Left ventricle myocardium superior (tissue), 1 donor: ENCODE measurements around the gene EPHA10. TPM values are rescaled to one million over a fixed set of nuclear protein-coding genes. Genes with fewer than 3 reads are reported as not detected.
"Not testable (repeated sequence)": the region's sequence is repeated elsewhere in the genome, so short reads cannot be mapped to it uniquely, and the experiment has no call there.

ENCODE experiments used
- ATAC-seq: fragments of 200-7000 bp; cut with Tn5 transposase; one replicate; pipeline ENCODE4 v1.9.1; 2020; ENCODE audit warnings: mild to moderate bottlenecking, moderate library complexity
- DNase-seq: peaks from one replicate; pipeline ENCODE4 v3.0.0-alpha.2; 2020
- intact Hi-C: fragments of 100-400 bp; cut with micrococcal nuclease; formaldehyde crosslinking; loops from one replicate; pipeline ENCODE4 v1.11.0; 2022
- total RNA-seq: library from RNA; stranded (reverse); fragmentation: NEBNext Ultra II Directional; extraction: Animal tissue kit (Norgen Biotek cat#: 25700); gene quantifications from one replicate; pipeline ENCODE4 v1.2.1, GENCODE V29; 2021
- donor health status: DM: no; HTN: yes; CAD: no; lungs with severe emphysema.

Gene EPHA10
- total RNA-seq, 1 donor from 2014 or later: 0.10 TPM

- intact Hi-C loops: no loop called here
- no peak for DNase-seq
- no peak for ATAC-seq
Measured at GRCh38 chr1:37778654-37779053, 13.7 kb upstream of the EPHA10 start.

DNA sequence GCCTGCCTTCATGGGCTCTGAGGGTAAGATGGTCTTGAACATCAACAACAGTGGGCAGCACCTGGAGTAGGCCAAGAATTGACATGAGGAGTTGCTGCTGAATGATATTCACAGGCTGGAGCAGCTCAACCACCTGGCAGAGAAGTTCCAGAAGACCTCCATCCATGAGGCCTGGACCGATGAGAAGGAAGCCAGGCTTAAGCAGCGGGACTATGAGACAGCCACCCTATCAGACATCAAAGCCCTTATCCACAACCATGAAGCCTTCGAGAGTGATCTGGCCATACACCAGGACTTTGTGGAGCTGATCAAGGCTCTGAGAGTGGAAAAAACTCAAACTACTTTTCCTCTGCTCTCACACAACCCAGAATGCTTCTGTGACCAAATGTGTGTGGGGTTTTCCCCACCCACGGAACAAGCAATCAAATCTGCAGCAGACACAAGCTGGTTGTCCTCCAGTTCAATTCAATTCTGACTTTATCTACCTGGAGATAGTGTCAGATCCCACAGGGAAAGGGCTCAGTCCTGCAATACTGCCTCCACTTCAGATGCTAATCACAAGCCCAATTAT, 12.1 kb upstream of the EPHA10 start:
- DNase-seq (no peak), ATAC-seq (no peak)
- intact Hi-C loops: no loop called here

DNA sequence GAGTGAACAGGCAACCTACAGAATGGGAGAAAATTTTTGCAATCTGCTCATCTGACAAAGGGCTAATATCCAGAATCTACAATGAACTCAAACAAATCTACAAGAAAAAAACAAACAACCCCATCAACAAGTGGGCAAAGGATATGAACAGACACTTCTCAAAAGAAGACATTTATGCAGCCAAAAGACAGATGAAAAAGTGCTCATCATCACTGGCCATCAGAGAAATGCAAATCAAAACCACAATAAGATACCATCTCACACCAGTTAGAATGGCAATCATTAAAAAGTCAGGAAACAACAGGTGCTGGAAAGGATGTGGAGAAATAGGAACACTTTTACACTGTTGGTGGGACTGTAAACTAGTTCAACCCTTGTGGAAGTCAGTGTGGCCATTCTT, 6.5 kb upstream of the EPHA10 start:
- DNase-seq, intact Hi-C loops, ATAC-seq: not testable (repeated sequence)

DNA sequence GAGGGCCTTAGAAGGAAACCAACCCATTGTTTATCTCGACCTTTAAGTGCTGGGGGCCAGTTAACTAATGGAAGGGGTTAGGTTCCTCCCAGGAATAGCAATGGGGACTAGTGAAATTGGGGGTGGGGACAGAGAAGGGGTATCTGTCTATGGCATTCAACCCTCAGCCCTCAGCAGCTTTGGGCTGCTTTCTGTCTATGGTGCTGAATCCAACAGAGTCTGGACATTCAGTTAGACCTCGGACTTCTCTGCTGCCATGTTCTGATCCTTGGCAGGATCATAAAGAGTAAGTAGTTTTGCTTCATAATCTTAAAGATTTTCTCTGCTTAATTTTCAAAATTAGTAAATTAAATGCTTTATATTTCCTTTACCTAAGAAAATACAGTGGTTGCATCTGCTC, 2.6 kb upstream of the EPHA10 start:
- ATAC-seq (no peak), DNase-seq (no peak)
- intact Hi-C loops: no loop called here

DNA sequence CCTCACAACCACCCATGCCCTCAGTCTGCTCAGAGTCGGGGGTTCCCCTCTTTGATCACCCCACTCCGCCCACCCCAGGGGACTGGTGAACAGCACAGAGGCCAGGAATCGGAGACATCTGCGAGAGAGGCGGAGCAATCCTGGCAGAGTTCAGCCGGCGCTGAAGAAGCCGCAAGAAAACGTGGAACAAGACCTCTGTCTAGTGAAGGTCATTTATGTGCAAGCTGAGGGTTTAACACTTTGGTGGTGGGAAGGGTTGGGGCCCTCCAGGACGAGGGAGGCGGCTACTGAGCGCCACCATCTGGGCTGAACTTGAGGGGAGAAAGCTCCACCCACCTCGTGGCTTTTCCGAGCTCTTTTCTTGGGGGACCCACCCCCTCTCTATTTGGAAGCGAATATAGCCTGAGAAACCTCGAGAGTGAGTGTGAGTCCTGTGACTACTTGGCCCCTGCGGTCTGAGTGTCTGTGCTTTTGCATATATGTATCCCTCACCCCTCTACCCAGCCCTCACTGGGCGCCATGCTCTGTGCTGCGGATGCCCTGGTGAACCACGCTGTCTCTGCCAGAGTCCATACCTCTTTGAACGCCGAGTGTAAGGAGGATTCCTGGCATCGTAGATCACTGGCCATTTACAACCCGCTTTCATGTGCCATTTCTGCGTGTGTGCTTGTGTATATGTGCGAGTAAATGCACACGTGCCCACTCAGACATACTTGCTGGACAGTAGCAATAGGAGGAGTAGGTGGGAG, 1.2 kb upstream of the EPHA10 start:
- ATAC-seq: no peak
- DNase-seq: no peak
- intact Hi-C loops: no loop called here

DNA sequence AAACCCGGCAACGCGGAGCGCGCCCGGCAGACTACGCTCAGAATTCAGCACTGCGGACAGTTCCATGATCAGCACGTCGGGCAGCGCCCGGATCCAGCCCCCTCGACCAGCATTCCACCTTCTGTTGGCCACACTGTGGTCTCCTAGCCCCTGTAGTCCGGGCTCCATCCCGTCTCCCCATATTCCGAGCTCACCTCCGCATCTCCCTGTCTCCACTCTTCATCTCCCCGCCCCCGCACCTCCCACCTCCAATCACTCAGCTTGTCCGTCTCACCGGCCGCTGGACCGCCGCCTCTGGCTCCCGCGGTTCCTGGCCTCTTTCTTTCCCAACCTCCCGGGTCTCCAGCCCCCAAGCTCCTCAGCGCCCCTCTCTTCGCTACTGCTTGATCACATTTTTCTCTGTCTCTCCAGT, 500 bp downstream of the EPHA10 start:
- ATAC-seq (peak; percentile 30), DNase-seq (peak; percentile 37)
- intact Hi-C loops: no loop called here

DNA sequence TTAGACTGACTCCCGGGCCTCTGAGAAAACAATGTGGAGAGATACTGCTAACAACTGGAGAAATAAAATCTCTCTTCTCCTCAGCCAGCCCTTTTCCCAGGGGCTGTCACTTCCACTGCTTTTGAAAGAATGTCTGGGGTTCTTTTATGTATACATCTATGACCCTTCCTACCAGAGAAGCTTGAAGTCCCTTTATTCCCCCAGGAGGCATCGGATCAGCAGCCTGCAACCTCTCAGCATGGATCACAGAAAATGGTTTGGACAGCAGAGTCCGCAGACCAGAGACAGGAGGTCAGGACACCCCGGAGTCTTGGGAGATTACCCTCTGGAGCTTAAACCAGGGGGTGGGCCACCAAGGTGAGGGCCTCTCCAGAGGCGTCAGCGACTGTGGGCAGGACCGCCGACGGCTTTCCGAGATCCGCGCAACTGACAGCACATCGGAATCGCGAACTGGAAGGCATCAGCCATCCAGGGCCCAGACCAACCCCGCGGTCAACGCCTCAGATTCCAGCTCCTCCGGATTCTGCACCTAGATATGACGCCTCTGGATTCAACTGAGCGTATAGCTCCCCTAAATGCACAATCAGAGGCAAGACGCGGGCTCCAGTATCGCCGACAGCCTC, 1.0 kb downstream of the EPHA10 start:
- no peak for ATAC-seq
- no peak for DNase-seq
- intact Hi-C loops: no loop called here

GRCh38 chr1:37762516-37762915, 2.4 kb downstream of the EPHA10 start:
- intact Hi-C loops: no loop called here
- DNase-seq (no peak), ATAC-seq (no peak)

DNA sequence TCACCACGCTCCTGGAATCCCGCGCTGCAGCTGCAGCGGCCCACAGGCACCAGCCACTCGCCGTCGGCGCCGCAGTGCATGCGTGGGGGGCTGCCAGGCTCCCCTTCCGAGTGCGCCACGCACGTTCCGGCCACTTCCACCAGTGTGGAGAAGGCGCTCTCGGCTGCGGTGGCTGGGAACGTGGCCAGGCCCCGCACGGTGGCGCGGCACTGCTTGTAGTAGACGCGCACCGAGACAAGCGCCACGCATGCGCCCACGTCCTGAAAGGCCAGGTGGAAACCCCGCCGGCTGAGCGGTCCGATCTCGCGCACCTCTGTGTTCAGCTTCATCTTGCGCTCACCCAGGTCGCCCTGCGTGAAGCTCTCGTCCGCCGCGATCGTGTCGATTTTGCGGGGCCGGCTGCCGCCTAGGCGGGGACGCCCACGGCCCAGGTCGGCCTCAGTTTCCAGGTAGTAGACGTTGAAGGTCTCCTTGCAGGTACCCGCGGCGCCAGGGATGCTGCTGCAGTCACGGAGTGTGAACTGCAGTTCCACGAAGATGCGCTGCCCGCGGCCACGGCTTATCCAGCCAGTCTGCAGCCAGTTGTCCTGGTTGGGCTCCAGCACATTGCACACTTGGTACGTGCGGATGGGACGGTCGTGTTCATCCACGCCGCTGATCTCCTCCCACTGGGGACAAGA, 3.4 kb downstream of the EPHA10 start:
- ATAC-seq: no peak
- DNase-seq: no peak
- intact Hi-C loops: no loop called here

DNA sequence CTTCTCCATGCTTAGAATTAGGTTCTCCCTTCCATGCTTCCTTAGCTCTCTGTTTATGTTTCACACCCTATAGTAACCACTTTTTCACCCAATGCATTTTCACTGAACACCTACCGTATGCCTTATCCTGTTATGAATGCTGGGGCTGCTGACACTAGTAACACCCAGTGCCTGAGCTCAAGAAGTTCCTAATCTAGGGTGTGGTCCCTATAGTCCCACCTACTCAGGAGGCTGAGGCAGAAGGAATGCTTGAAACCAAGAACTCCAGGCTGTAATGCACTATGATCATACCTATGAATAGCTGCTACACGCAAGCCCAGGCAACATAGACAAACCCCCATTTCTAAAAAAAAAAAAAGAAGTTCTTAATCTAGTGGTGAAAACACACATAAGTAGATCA, 5.5 kb downstream of the EPHA10 start:
- DNase-seq (no peak), ATAC-seq (no peak)
- intact Hi-C loops: no loop called here

GRCh38 chr1:37755951-37756560, 8.9 kb downstream of the EPHA10 start:
- intact Hi-C loops: no loop called here
- DNase-seq (no peak), ATAC-seq (no peak)

DNA sequence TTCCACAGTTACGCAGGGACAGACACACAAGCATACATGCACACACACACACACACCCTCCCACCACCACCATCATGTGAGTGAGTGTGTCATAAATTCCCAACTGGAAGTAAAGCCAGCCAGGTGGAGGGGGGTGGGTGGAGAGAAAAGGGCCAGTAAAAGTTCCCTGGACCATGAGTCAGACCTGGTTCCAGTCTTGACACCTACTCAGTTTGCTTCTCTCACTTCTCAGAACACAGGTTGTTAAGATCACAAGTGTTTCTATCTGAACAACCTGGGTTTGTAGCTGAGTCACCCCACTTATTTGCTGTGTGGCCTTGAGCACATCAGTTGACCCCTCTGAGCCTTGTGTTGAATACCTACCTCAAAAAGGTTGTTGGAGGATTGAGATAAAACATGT, 9.6 kb downstream of the EPHA10 start:
- DNase-seq: no peak
- no peak for ATAC-seq
- intact Hi-C loops: no loop called here

- intact Hi-C loops: no loop called here
- ATAC-seq: no peak
Measured at GRCh38 chr1:37753473-37754321, 11.2 kb downstream of the EPHA10 start.

GRCh38 chr1:37752583-37753471, 12.1 kb downstream of the EPHA10 start:
- peak; percentile 48 for ATAC-seq
- intact Hi-C loops: no loop called here
- peak; percentile 43 for DNase-seq

More at GRCh38 chr1:37753473-37754321, 11.2 kb downstream of the EPHA10 start:
- no peak for DNase-seq

GRCh38 chr1:37752213-37752582, 12.7 kb downstream of the EPHA10 start:
- ATAC-seq: no peak
- intact Hi-C loops: no loop called here
- DNase-seq: no peak

DNA sequence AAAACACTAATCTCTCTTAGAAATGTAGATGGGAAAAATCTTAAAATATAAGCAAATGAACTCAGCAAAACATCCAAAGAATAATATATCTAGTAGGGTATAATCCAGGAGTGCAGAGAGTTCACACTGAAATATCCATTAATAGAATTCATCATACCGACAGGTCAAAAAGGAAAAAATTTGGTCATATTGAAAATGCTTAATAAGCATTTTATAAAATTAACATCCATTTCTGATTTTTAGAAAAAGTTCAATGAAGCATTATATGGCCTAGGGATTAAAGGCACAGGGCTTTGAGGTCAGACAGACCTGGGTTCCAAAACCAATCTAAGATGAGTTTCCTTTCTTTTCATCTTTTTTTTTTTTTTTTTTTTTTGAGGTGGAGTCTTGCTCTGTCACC, 16.4 kb downstream of the EPHA10 start:
- DNase-seq (no peak), ATAC-seq (no peak)
- intact Hi-C loops: no loop called here

DNA sequence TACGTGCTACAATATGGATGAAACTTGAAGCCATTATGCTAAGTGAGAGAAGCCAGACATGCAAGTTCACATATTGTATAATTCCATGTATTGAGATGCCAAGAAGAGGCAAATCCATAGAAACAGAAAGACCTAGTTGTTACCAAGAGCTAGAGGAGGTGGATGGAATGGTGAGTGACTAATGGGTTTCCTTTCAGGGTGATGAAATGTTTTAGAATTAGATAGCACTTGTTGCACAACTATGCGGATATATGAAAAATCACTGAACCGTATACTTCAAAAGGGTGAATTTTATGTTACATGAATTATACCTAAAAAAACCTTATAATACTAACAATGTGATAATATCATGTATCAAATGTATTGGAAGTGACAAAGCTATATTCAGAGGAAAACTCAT, 18.1 kb downstream of the EPHA10 start:
- no peak for ATAC-seq
- intact Hi-C loops: no loop called here
- DNase-seq: no peak

- ATAC-seq (no peak), DNase-seq (no peak)
- intact Hi-C loops: no loop called here
Measured at GRCh38 chr1:37741662-37742061, 23.3 kb downstream of the EPHA10 start.
